ENCODE results near the gene ABHD16B.

- TF ChIP-seq EZH2 (IDR thresholded peaks at IDR 0.05; ENCODE audit: insufficient read depth, poor library complexity, severe bottlenecking) = no peak
- no peak for TF ChIP-seq EZH2phosphoT487 (IDR thresholded peaks at IDR 0.05; ENCODE audit: insufficient read depth, low read depth)
Measured at GRCh38 chr20:63890616-63891015, 29.3 kb downstream of the ABHD16B start.

All from GM23248 (cell line).